IMR-90 (cell line): Measurements from ENCODE around the gene DNAH8. TPM values are rescaled to one million over a fixed set of nuclear protein-coding genes. Genes with fewer than 3 reads are reported as not detected.

ENCODE experiments used
- ATAC-seq: fragments of 200-7000 bp; cut with Tn5 transposase; 2 replicates; pipeline ENCODE4 v1.9.1; 2020; ENCODE audit warnings: low read depth, mild to moderate bottlenecking, moderate library complexity
- BruUV-seq: library from RNA; stranded (reverse); fragments of 400-500 nt; replicated peaks from 2 replicates; lab custom pipeline; 2021; lab: Mats Ljungman, UMichigan
- CTCF ChIA-PET: fragments of 300-600 bp; formaldehyde crosslinking; extraction: SDS; loops from one replicate; lab custom pipeline; 2021; ENCODE audit warnings: antibody characterized with exemption; lab: Yijun Ruan, JAX
- POLR2A ChIA-PET: fragments of 300-600 bp; sonication (Branson Sonifier 250); formaldehyde crosslinking; loops from one replicate; lab custom pipeline; 2022; ENCODE audit warnings: antibody characterized with exemption; ENCODE audit not compliant: unreplicated experiment; lab: Charles Lee
- DNase-seq: peaks from one replicate; pipeline ENCODE4 v3.0.0; 2013
- H2AFZ ChIP-seq: replicated peaks from 2 replicates; pipeline ENCODE3; 2013; ENCODE audit warnings: low read length, mild to moderate bottlenecking; ENCODE audit not compliant: poor library complexity
- H2AK5ac ChIP-seq: 2 replicates; pipeline ENCODE4 v1.6.1; 2013; ENCODE audit warnings: low read depth, low read length, inconsistent platforms
- H2AK9ac ChIP-seq: replicated peaks from 2 replicates; pipeline ENCODE3; 2013; ENCODE audit warnings: mild to moderate bottlenecking, low read depth, low read length, moderate library complexity; ENCODE audit not compliant: poor library complexity
- H2BK120ac ChIP-seq: 2 replicates; pipeline ENCODE4 v1.6.1; 2013; ENCODE audit warnings: low read depth, low read length, inconsistent platforms
- H2BK15ac ChIP-seq: 3 replicates; pipeline ENCODE4 v1.6.1; 2013; ENCODE audit warnings: low read depth, low read length, inconsistent platforms
- H2BK20ac ChIP-seq: 2 replicates; pipeline ENCODE4 v1.6.1; 2013; ENCODE audit warnings: low read depth, mild to moderate bottlenecking, inconsistent platforms, low read length, moderate library complexity
- H2BK5ac ChIP-seq: 2 replicates; pipeline ENCODE4 v1.6.1; 2013; ENCODE audit warnings: mild to moderate bottlenecking, low read depth, low read length, inconsistent platforms; ENCODE audit not compliant: poor library complexity, severe bottlenecking
- H3K14ac ChIP-seq: replicated peaks from 2 replicates; pipeline ENCODE4 v1.6.1; 2013; ENCODE audit warnings: low read depth, low read length, inconsistent platforms
- H3K18ac ChIP-seq: 2 replicates; pipeline ENCODE4 v1.6.1; 2013; ENCODE audit warnings: low read depth, low read length, control low read depth
- H3K23ac ChIP-seq: 2 replicates; pipeline ENCODE4 v1.6.1; 2013; ENCODE audit warnings: low read depth, low read length, inconsistent platforms
- H3K27ac ChIP-seq: 2 replicates; pipeline ENCODE4 v1.5.1; 2013; ENCODE audit warnings: mild to moderate bottlenecking, control low read depth, low read length; ENCODE audit not compliant: insufficient read depth
- H3K27me3 ChIP-seq: 2 replicates; pipeline ENCODE4 v1.6.1; 2013; ENCODE audit warnings: low read length; ENCODE audit not compliant: control insufficient read depth, insufficient read depth
- H3K36me3 ChIP-seq: 2 replicates; pipeline ENCODE4 v1.6.1; 2013; ENCODE audit warnings: low read length, mixed read lengths; ENCODE audit not compliant: control insufficient read depth, insufficient read depth
- H3K4ac ChIP-seq: 2 replicates; pipeline ENCODE4 v1.6.1; 2013; ENCODE audit warnings: low read depth, low read length, inconsistent platforms
- H3K4me1 ChIP-seq: 2 replicates; pipeline ENCODE4 v1.6.1; 2013; ENCODE audit warnings: low read length, mixed read lengths; ENCODE audit not compliant: control insufficient read depth, insufficient read depth
- H3K4me2 ChIP-seq: 2 replicates; pipeline ENCODE4 v1.6.1; 2013; ENCODE audit warnings: low read depth, mild to moderate bottlenecking, control low read depth, low read length, moderate library complexity
- H3K4me3 ChIP-seq: 2 replicates; pipeline ENCODE4 v1.5.1; 2013; ENCODE audit warnings: low read depth, mild to moderate bottlenecking, control low read depth, low read length, moderate library complexity; ENCODE audit not compliant: insufficient read depth
- H3K56ac ChIP-seq: 2 replicates; pipeline ENCODE4 v1.6.1; 2013; ENCODE audit warnings: low read length, inconsistent platforms; ENCODE audit not compliant: insufficient read depth; ENCODE audit errors: extremely low read depth
- H3K79me1 ChIP-seq, 2 experiments: 2 replicates each; pipeline ENCODE4 v1.6.1; 2013; ENCODE audit warnings: low read length in 2 of 2, inconsistent platforms in 1 of 2, low read depth in 1 of 2
- H3K9ac ChIP-seq: 2 replicates; pipeline ENCODE4 v1.6.1; 2013; ENCODE audit warnings: low read depth, low read length, control low read depth
- H3K9me1 ChIP-seq: 2 replicates; pipeline ENCODE4 v1.6.1; 2013; ENCODE audit warnings: low read length, inconsistent platforms; ENCODE audit not compliant: insufficient read depth
- H3K9me3 ChIP-seq: 2 replicates; pipeline ENCODE4 v1.6.1; 2013; ENCODE audit warnings: low read length; ENCODE audit not compliant: control insufficient read depth, insufficient read depth
- H4K20me1 ChIP-seq: 2 replicates; pipeline ENCODE4 v1.6.1; 2013; ENCODE audit warnings: low read length, inconsistent platforms; ENCODE audit not compliant: insufficient read depth
- H4K5ac ChIP-seq: 2 replicates; pipeline ENCODE4 v1.6.1; 2013; ENCODE audit warnings: mild to moderate bottlenecking, low read depth, low read length, control low read depth
- H4K8ac ChIP-seq, 2 experiments: 2 replicates each; pipeline ENCODE4 v1.6.1; 2013; ENCODE audit warnings: low read depth in 2 of 2, low read length in 2 of 2, control low read depth in 1 of 2, inconsistent platforms in 1 of 2
- H4K91ac ChIP-seq: 2 replicates; pipeline ENCODE4 v1.6.1; 2013; ENCODE audit warnings: low read depth, low read length, inconsistent platforms; ENCODE audit not compliant: insufficient read depth
- BHLHE40 ChIP-seq: fragments of 150-350 bp; IDR thresholded peaks from 2 replicates; pipeline ENCODE4 v1.6.1; 2016; ENCODE audit warnings: mild to moderate bottlenecking, low read depth, low read length
- CEBPB ChIP-seq: IDR thresholded peaks from 2 replicates; pipeline ENCODE4 v1.6.1; 2012; ENCODE audit warnings: low read depth, low read length, improper control_type of control experiment
- CHD1 ChIP-seq: IDR thresholded peaks from 2 replicates; pipeline ENCODE4 v1.6.1; 2012; ENCODE audit warnings: low read depth, low read length, improper control_type of control experiment
- CTCF ChIP-seq: conservative IDR thresholded peaks from 2 replicates; pipeline ENCODE4 v1.5.1; 2012; ENCODE audit warnings: mild to moderate bottlenecking, low read depth, low read length, improper control_type of control experiment
- FOS ChIP-seq: fragments of 150-350 bp; IDR thresholded peaks from 2 replicates; pipeline ENCODE4 v1.6.1; 2016; ENCODE audit warnings: low read depth, low read length
- MAFK ChIP-seq: IDR thresholded peaks from 2 replicates; pipeline ENCODE4 v1.6.1; 2012; ENCODE audit warnings: low read depth, low read length, improper control_type of control experiment
- MAZ ChIP-seq: IDR thresholded peaks from 2 replicates; pipeline ENCODE4 v1.6.1; 2012; ENCODE audit warnings: low read depth, mild to moderate bottlenecking, low read length, improper control_type of control experiment, moderate library complexity, borderline replicate concordance
- MXI1 ChIP-seq: IDR thresholded peaks from 2 replicates; pipeline ENCODE4 v1.6.1; 2012; ENCODE audit warnings: low read depth, mild to moderate bottlenecking, low read length, moderate library complexity, borderline replicate concordance
- NFE2L2 ChIP-seq: fragments of 150-350 bp; IDR thresholded peaks from 2 replicates; pipeline ENCODE4 v1.6.1; 2016; ENCODE audit warnings: low read depth, mild to moderate bottlenecking, low read length
- POLR2A ChIP-seq: IDR thresholded peaks from 2 replicates; pipeline ENCODE4 v1.6.1; 2012; ENCODE audit warnings: mild to moderate bottlenecking, low read depth, low read length
- RAD21 ChIP-seq: IDR thresholded peaks from 2 replicates; pipeline ENCODE4 v1.6.1; 2012; ENCODE audit warnings: low read length, improper control_type of control experiment
- RCOR1 ChIP-seq: IDR thresholded peaks from 2 replicates; pipeline ENCODE4 v1.6.1; 2012; ENCODE audit warnings: mild to moderate bottlenecking, low read length, improper control_type of control experiment; ENCODE audit not compliant: insufficient replicate concordance
- RFX5 ChIP-seq: IDR thresholded peaks from 2 replicates; pipeline ENCODE4 v1.8.0; 2012; ENCODE audit warnings: low read depth, mild to moderate bottlenecking, low read length, moderate library complexity
- SMC3 ChIP-seq: fragments of 150-350 bp; IDR thresholded peaks from 2 replicates; pipeline ENCODE4 v1.6.1; 2016; ENCODE audit warnings: low read depth, mild to moderate bottlenecking, antibody characterized with exemption, low read length, moderate library complexity
- WGBS, 2 experiments: methylation state at CpG; one replicate each; pipeline versions ENCODE4 v1.1.5 to v1.1.7; 2013; ENCODE audit warnings: missing lambda C conversion rate in 2 of 2; ENCODE audit not compliant: insufficient read length in 1 of 2; ENCODE audit errors: extremely low coverage in 2 of 2; 5-methylcytosine and 5-hydroxymethylcytosine counted together
- dilution Hi-C: fragments of 300-500 bp; cut with HindIII; formaldehyde crosslinking; loops from one replicate; pipeline ENCODE4 v1.14.3; 2018; ENCODE audit warnings: low sequenced_read_pairs; ENCODE audit not compliant: unreplicated experiment
- in situ Hi-C: fragments of 300-500 bp; cut with MboI; formaldehyde crosslinking; loops from 3 replicates; pipeline ENCODE4 v1.14.3; 2019; ENCODE audit warnings: low sequenced_read_pairs, inconsistent platforms, mixed read lengths
- intact Hi-C: fragments of 100-400 bp; cut with micrococcal nuclease; formaldehyde crosslinking; loops from 2 replicates; pipeline ENCODE4 v1.10.0; 2022
- polyA plus RNA-seq, 3 experiments: library from polyadenylated mRNA; depleted of rRNA; stranded (reverse); fragments of >200 nt; gene quantifications; 2 replicates each; pipeline ENCODE4 v1.2.3, GENCODE V29; 2012; ENCODE audit warnings: low replicate concordance in 1 of 3
- total RNA-seq: library from RNA; depleted of rRNA; stranded (reverse); fragments of >200 nt; gene quantifications from 2 replicates; pipeline ENCODE4 v1.2.3, GENCODE V29; 2012
- TF ChIP-seq, protein P1 (sequence below): fragments of 150-350 bp; IDR thresholded peaks from 2 replicates; pipeline ENCODE4 v1.6.1; 2016; ENCODE audit warnings: low read depth, mild to moderate bottlenecking, low read length, moderate library complexity, borderline replicate concordance
- TF ChIP-seq, protein P2 (sequence below): fragments of 150-350 bp; IDR thresholded peaks from 2 replicates; pipeline ENCODE4 v1.6.1; 2017; ENCODE audit warnings: mild to moderate bottlenecking, antibody characterized with exemption, low read length, low read depth

Gene DNAH8
- total and polyA plus RNA-seq, 2 of the 4 experiments (the other 2 are of a cell fraction) = not detected

GRCh38 chr6:38976051-38976450 is 260.9 kb downstream of the DNAH8 start:
- Histone ChIP-seq H3K4me3 (no peak overlapping the region), H3K36me3 (no peaks in the 10 kb centered on the region), H3K27ac (no peak overlapping the region), H3K23ac (no peak overlapping the region), H3K9me1 (no peaks in the 10 kb centered on the region), H3K4ac (no peak overlapping the region), H2BK120ac (no peak overlapping the region), H3K18ac (no peak overlapping the region), H4K5ac (no peak overlapping the region), H2AK5ac (no peak overlapping the region), H3K56ac (no peak overlapping the region), H2BK15ac (no peak overlapping the region), H2AK9ac (no peak overlapping the region), H3K4me2 (no peak overlapping the region), H3K4me1 (no peaks in the 10 kb centered on the region), H2BK5ac (no peak overlapping the region), H4K8ac (no peak overlapping the region), H3K14ac (no peak overlapping the region), H2AFZ (no peak overlapping the region), H4K91ac (no peak overlapping the region), H3K9ac (no peak overlapping the region), H4K20me1 (no peaks in the 10 kb centered on the region), H3K79me1 (no peaks in the 10 kb centered on the region), H3K9me3 (no peaks in the 10 kb centered on the region), H2BK20ac (no peak overlapping the region), H3K27me3 (no peaks in the 10 kb centered on the region)
- ChIA-PET POLR2A (no interaction called here), CTCF (no interaction called here)
- in situ Hi-C loops = loop anchor here (10.0 kb wide), 1 partner anchor 329 kb away; no protein-coding TSS in a partner anchor
- intact Hi-C loops = no loop called here
- WGBS, 2 experiments = no CpG with 5 or more reads among the region's 3 CpGs
- TF ChIP-seq CEBPB (no peak), MAFK (no peak), RFX5 (no peak), RAD21 (no peak), NFE2L2 (no peak), FOS (no peak), RCOR1 (no peak), CTCF (no peak), POLR2A (no peak), BHLHE40 (no peak), MXI1 (no peak), SMC3 (no peak), MAZ (no peak), CHD1 (no peak)
- TF ChIP-seq, protein P1, sequence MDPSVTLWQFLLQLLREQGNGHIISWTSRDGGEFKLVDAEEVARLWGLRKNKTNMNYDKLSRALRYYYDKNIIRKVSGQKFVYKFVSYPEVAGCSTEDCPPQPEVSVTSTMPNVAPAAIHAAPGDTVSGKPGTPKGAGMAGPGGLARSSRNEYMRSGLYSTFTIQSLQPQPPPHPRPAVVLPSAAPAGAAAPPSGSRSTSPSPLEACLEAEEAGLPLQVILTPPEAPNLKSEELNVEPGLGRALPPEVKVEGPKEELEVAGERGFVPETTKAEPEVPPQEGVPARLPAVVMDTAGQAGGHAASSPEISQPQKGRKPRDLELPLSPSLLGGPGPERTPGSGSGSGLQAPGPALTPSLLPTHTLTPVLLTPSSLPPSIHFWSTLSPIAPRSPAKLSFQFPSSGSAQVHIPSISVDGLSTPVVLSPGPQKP = no peak
- TF ChIP-seq, protein P2, sequence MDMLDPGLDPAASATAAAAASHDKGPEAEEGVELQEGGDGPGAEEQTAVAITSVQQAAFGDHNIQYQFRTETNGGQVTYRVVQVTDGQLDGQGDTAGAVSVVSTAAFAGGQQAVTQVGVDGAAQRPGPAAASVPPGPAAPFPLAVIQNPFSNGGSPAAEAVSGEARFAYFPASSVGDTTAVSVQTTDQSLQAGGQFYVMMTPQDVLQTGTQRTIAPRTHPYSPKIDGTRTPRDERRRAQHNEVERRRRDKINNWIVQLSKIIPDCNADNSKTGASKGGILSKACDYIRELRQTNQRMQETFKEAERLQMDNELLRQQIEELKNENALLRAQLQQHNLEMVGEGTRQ = no peak
- no peak for DNase-seq
- no TSS peak for BruUV-seq
- ATAC-seq = no peak
- dilution Hi-C loops = no loop called here
